Activated CD4-positive, alpha-beta memory T cell treated with anti-CD3 and anti-CD28 coated beads for 36 hours (primary cell): Measurements from ENCODE around the gene FXYD5. TPM values are rescaled to one million over a fixed set of nuclear protein-coding genes. Genes with fewer than 3 reads are reported as not detected.

ENCODE experiments used
- CTCF ChIA-PET: fragments of 350-600 bp; sonication (Branson Sonifier 250); formaldehyde crosslinking; loops from one replicate; lab custom pipeline; 2021; ENCODE audit warnings: antibody characterized with exemption, inconsistent platforms; lab: Charles Lee
- POLR2A ChIA-PET: fragments of 350-600 bp; sonication (Branson Sonifier 250); formaldehyde crosslinking; loops from one replicate; lab custom pipeline; 2021; ENCODE audit warnings: antibody characterized with exemption; lab: Charles Lee
- DNase-seq: peaks from one replicate; pipeline ENCODE4 v3.0.0-alpha.2; 2020
- H3K27ac Mint-ChIP-seq: one replicate; pipeline ENCODE4 v1.8.0; 2021; ENCODE audit warnings: mixed read lengths
- H3K27me3 Mint-ChIP-seq: one replicate; pipeline ENCODE4 v1.8.0; 2021; ENCODE audit warnings: mixed read lengths
- H3K36me3 Mint-ChIP-seq: one replicate; pipeline ENCODE4 v1.8.0; 2021; ENCODE audit warnings: mixed read lengths
- H3K4me1 Mint-ChIP-seq: one replicate; pipeline ENCODE4 v1.8.0; 2021; ENCODE audit warnings: low read depth, mixed read lengths
- H3K4me3 Mint-ChIP-seq: one replicate; pipeline ENCODE4 v1.8.0; 2021; ENCODE audit warnings: mild to moderate bottlenecking, mixed read lengths
- H3K9me3 Mint-ChIP-seq: one replicate; pipeline ENCODE4 v1.8.0; 2021; ENCODE audit warnings: mixed read lengths
- intact Hi-C: fragments of 100-400 bp; cut with micrococcal nuclease; formaldehyde crosslinking; loops from one replicate; pipeline ENCODE4 v1.15.1; 2023
- total RNA-seq, 2 experiments: library from RNA; stranded (reverse); gene quantifications; one replicate each; pipeline ENCODE4 v1.2.3, GENCODE V29; 2021

FXYD5 gene
- total RNA-seq, 2 experiments from 2014 or later = 334 to 360 TPM

- Mint-ChIP-seq H3K36me3 (peaks cover 43% of the 10 kb centered on the region), H3K27ac (peak overlapping the region; percentile 83), H3K4me3 (no peak overlapping the region), H3K9me3 (peaks cover under 1% of the 10 kb centered on the region), H3K4me1 (peaks cover 39% of the 10 kb centered on the region), H3K27me3 (no peaks in the 10 kb centered on the region)
- intact Hi-C loops = no loop called here
- DNase-seq = no peak
- CTCF ChIA-PET = interaction anchor here (1.2 to 1.9 kb wide), 3 partner anchors 18 to 127 kb away, joined by 4 to 6 read pairs (median 5); partner anchors contain the start of gene FXYD5
- POLR2A ChIA-PET = interaction anchor here (4.6 kb wide), 1 partner anchor 10 kb away, joined by 15 read pairs; no protein-coding TSS in a partner anchor
Observed at GRCh38 chr19:35171730-35172129, 17.2 kb downstream of the FXYD5 start.

GRCh38 chr19:35174226-35174625 is 19.7 kb downstream of the FXYD5 start:
- DNase-seq = no peak
- ChIA-PET CTCF (interaction anchor here (1.1 kb wide), 1 partner anchor 31 kb away, joined by 3 read pairs; the partner anchor contains the start of gene FXYD7), POLR2A (no interaction called here)
- H3K9me3 Mint-ChIP-seq = peaks cover 13% of the 10 kb centered on the region
- intact Hi-C loops = no loop called here
- peaks cover 28% of the 10 kb centered on the region for H3K4me1 Mint-ChIP-seq
- H3K27ac Mint-ChIP-seq = peak overlapping the region; percentile 3
- H3K36me3 Mint-ChIP-seq = peaks cover 32% of the 10 kb centered on the region
- no peaks in the 10 kb centered on the region for H3K27me3 Mint-ChIP-seq
- H3K4me3 Mint-ChIP-seq = no peak overlapping the region

- H3K9me3 Mint-ChIP-seq = peaks cover 13% of the 10 kb centered on the region
- no peak overlapping the region for H3K4me3 Mint-ChIP-seq
- no peaks in the 10 kb centered on the region for H3K27me3 Mint-ChIP-seq
- ChIA-PET CTCF (no interaction called here), POLR2A (no interaction called here)
- H3K27ac Mint-ChIP-seq = no peak overlapping the region
- no peak for DNase-seq
- H3K4me1 Mint-ChIP-seq = peaks cover 31% of the 10 kb centered on the region
- intact Hi-C loops = no loop called here
- H3K36me3 Mint-ChIP-seq = peaks cover 21% of the 10 kb centered on the region
Observed at GRCh38 chr19:35176181-35176570, 21.6 kb downstream of the FXYD5 start.

GRCh38 chr19:35177377-35178274 is 23.1 kb downstream of the FXYD5 start:
- H3K4me3 Mint-ChIP-seq = no peak overlapping the region
- ChIA-PET POLR2A (no interaction called here), CTCF (interaction anchor here (1.4 kb wide), 1 partner anchor 24 kb away, joined by 3 read pairs; no protein-coding TSS in a partner anchor)
- peaks cover 26% of the 10 kb centered on the region for H3K4me1 Mint-ChIP-seq
- DNase-seq = no peak
- intact Hi-C loops = no loop called here
- H3K27ac Mint-ChIP-seq = no peak overlapping the region
- H3K27me3 Mint-ChIP-seq = no peaks in the 10 kb centered on the region
- peaks cover 12% of the 10 kb centered on the region for H3K36me3 Mint-ChIP-seq
- H3K9me3 Mint-ChIP-seq = peaks cover 13% of the 10 kb centered on the region

- intact Hi-C loops = no loop called here
- Mint-ChIP-seq H3K36me3 (peaks cover 7% of the 10 kb centered on the region), H3K4me3 (no peak overlapping the region), H3K9me3 (peaks cover 13% of the 10 kb centered on the region), H3K27ac (no peak overlapping the region), H3K27me3 (no peaks in the 10 kb centered on the region), H3K4me1 (peaks cover 22% of the 10 kb centered on the region)
- CTCF ChIA-PET = no interaction called here
- DNase-seq = no peak
- POLR2A ChIA-PET = interaction anchor here (1.0 kb wide), 1 partner anchor 11 kb away, joined by 3 read pairs; no protein-coding TSS in a partner anchor
Observed at GRCh38 chr19:35178701-35179100, 24.2 kb downstream of the FXYD5 start.

GRCh38 chr19:35179830-35180229 is 25.3 kb downstream of the FXYD5 start:
- no peaks in the 10 kb centered on the region for H3K27me3 Mint-ChIP-seq
- H3K9me3 Mint-ChIP-seq = peaks cover 20% of the 10 kb centered on the region
- intact Hi-C loops = no loop called here
- DNase-seq = no peak
- peaks cover 11% of the 10 kb centered on the region for H3K36me3 Mint-ChIP-seq
- ChIA-PET CTCF (interaction anchor here (0.7 kb wide), 1 partner anchor 26 kb away, joined by 3 read pairs; no protein-coding TSS in a partner anchor), POLR2A (interaction anchor here (0.8 to 1.0 kb wide), 2 partner anchors 9 to 12 kb away, joined by 3 read pairs; no protein-coding TSS in a partner anchor)
- H3K27ac Mint-ChIP-seq = no peak overlapping the region
- H3K4me3 Mint-ChIP-seq = no peak overlapping the region
- H3K4me1 Mint-ChIP-seq = peaks cover 29% of the 10 kb centered on the region

GRCh38 chr19:35181387-35181786 is 26.9 kb downstream of the FXYD5 start:
- Mint-ChIP-seq H3K36me3 (peaks cover 11% of the 10 kb centered on the region), H3K9me3 (peaks cover 20% of the 10 kb centered on the region), H3K4me1 (peaks cover 32% of the 10 kb centered on the region), H3K27me3 (no peaks in the 10 kb centered on the region), H3K4me3 (no peak overlapping the region), H3K27ac (no peak overlapping the region)
- ChIA-PET POLR2A (no interaction called here), CTCF (interaction anchor here (0.7 to 0.9 kb wide), 2 partner anchors 36 to 115 kb away, joined by 3 read pairs; no protein-coding TSS in a partner anchor)
- intact Hi-C loops = no loop called here
- DNase-seq = no peak

- Mint-ChIP-seq H3K4me1 (peaks cover 22% of the 10 kb centered on the region), H3K4me3 (no peak overlapping the region), H3K36me3 (peaks cover 4% of the 10 kb centered on the region), H3K27ac (peak overlapping the region; percentile 1), H3K27me3 (no peaks in the 10 kb centered on the region), H3K9me3 (peaks cover 7% of the 10 kb centered on the region)
- ChIA-PET CTCF (interaction anchor here (1.0 kb wide), 1 partner anchor 15 kb away, joined by 4 read pairs; no protein-coding TSS in a partner anchor), POLR2A (no interaction called here)
- no peak for DNase-seq
- intact Hi-C loops = no loop called here
Observed at GRCh38 chr19:35184267-35184666, 29.7 kb downstream of the FXYD5 start.

GRCh38 chr19:35184884-35185283 is 30.3 kb downstream of the FXYD5 start:
- H3K36me3 Mint-ChIP-seq = peaks cover 4% of the 10 kb centered on the region
- H3K27me3 Mint-ChIP-seq = no peaks in the 10 kb centered on the region
- H3K9me3 Mint-ChIP-seq = peaks cover 7% of the 10 kb centered on the region
- POLR2A ChIA-PET = no interaction called here
- CTCF ChIA-PET = no interaction called here
- intact Hi-C loops = no loop called here
- no peak for DNase-seq
- H3K4me1 Mint-ChIP-seq = peaks cover 16% of the 10 kb centered on the region
- no peak overlapping the region for H3K4me3 Mint-ChIP-seq
- H3K27ac Mint-ChIP-seq = no peak overlapping the region

GRCh38 chr19:35194012-35194984 is 39.8 kb downstream of the FXYD5 start:
- H3K4me1 Mint-ChIP-seq = peaks cover 11% of the 10 kb centered on the region
- no peak overlapping the region for H3K4me3 Mint-ChIP-seq
- intact Hi-C loops = no loop called here
- ChIA-PET CTCF (no interaction called here), POLR2A (interaction anchor here (1.0 kb wide), 1 partner anchor 33 kb away, joined by 3 read pairs; no protein-coding TSS in a partner anchor)
- H3K36me3 Mint-ChIP-seq = no peaks in the 10 kb centered on the region
- H3K9me3 Mint-ChIP-seq = no peaks in the 10 kb centered on the region
- no peak overlapping the region for H3K27ac Mint-ChIP-seq
- H3K27me3 Mint-ChIP-seq = no peaks in the 10 kb centered on the region
- DNase-seq = no peak

- ChIA-PET POLR2A (no interaction called here), CTCF (no interaction called here)
- intact Hi-C loops = no loop called here
- Mint-ChIP-seq H3K36me3 (no peaks in the 10 kb centered on the region), H3K4me3 (no peak overlapping the region), H3K9me3 (no peaks in the 10 kb centered on the region), H3K27ac (no peak overlapping the region), H3K27me3 (no peaks in the 10 kb centered on the region), H3K4me1 (peaks cover 11% of the 10 kb centered on the region)
- no peak for DNase-seq
Observed at GRCh38 chr19:35195830-35196229, 41.3 kb downstream of the FXYD5 start.
